PFSK-1 (cell line): ENCODE data around the gene ZBTB32.

ENCODE experiments used
- FOXP2 ChIP-seq: optimal IDR thresholded peaks from 2 replicates; pipeline ENCODE3; 2011; ENCODE audit warnings: borderline replicate concordance, control low read depth, inconsistent platforms; ENCODE audit not compliant: insufficient read depth; ENCODE audit errors: extremely low read length, extremely low read depth
- POLR2AphosphoS5 ChIP-seq: IDR thresholded peaks from 2 replicates; pipeline ENCODE4 v1.6.1; 2012; ENCODE audit warnings: low read depth, mild to moderate bottlenecking, control low read depth, low read length, moderate library complexity
- SIN3A ChIP-seq: IDR thresholded peaks from 2 replicates; pipeline ENCODE4 v1.6.1; 2012; ENCODE audit warnings: mild to moderate bottlenecking, low read length, moderate library complexity, borderline replicate concordance; ENCODE audit not compliant: insufficient read depth
- TAF1 ChIP-seq: IDR thresholded peaks from 2 replicates; pipeline ENCODE4 v1.6.1; 2012; ENCODE audit warnings: low read length, control low read depth, borderline replicate concordance; ENCODE audit not compliant: insufficient read depth
- TF ChIP-seq, protein P1 (sequence below), 2 experiments: IDR thresholded peaks; 2 replicates each; pipeline versions ENCODE4 v1.6.1 to v1.8.0; 2011 to 2012; ENCODE audit warnings: low read depth in 2 of 2, low read length in 2 of 2, control low read depth in 1 of 2, inconsistent platforms in 1 of 2, mild to moderate bottlenecking in 1 of 2, moderate library complexity in 1 of 2; ENCODE audit not compliant: insufficient read depth in 1 of 2

DNA sequence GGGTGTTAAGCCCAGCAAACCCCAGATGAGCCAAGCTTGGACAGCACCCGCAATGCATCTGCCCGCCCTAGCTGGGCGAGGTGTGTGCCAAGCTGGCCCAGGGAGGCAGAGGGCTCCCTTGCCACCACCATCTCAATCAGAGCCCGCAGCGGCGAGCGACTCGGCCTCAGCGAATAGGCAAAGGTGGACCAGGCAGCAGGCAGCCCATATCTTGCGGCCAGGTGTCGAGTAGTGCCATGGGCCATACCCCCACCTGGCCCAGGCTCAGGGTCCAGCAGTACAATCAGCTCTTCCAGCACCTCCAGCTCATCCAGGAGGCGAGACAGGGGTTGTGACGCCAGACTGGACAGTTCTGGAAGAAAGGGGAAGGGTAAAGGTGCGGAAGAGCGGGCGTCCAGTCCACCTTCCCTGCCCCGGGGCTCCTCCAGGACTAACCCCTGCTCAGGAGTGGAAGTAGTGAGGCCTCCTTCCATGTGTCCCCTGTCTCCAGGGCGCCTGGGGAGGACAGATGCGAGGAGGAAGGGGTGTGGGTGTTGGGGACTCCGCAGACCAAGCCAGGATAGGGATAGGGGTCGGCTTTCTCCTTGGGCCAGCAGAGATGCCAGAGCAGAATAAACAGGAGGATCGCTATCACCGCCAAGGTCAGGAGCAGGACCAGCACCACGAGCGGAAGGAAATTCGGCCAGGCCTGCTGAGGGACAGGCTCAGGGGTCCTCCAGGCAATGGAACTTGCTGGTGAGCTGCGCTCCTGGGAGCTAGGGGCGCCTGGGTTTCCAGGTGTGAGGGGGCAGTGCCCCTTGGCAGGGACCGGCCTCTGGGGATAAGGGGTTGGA lies 35.1 kb downstream of the ZBTB32 start:
- no peak for TF ChIP-seq TAF1
- peak; percentile 11 for TF ChIP-seq POLR2AphosphoS5
- TF ChIP-seq, protein P1, sequence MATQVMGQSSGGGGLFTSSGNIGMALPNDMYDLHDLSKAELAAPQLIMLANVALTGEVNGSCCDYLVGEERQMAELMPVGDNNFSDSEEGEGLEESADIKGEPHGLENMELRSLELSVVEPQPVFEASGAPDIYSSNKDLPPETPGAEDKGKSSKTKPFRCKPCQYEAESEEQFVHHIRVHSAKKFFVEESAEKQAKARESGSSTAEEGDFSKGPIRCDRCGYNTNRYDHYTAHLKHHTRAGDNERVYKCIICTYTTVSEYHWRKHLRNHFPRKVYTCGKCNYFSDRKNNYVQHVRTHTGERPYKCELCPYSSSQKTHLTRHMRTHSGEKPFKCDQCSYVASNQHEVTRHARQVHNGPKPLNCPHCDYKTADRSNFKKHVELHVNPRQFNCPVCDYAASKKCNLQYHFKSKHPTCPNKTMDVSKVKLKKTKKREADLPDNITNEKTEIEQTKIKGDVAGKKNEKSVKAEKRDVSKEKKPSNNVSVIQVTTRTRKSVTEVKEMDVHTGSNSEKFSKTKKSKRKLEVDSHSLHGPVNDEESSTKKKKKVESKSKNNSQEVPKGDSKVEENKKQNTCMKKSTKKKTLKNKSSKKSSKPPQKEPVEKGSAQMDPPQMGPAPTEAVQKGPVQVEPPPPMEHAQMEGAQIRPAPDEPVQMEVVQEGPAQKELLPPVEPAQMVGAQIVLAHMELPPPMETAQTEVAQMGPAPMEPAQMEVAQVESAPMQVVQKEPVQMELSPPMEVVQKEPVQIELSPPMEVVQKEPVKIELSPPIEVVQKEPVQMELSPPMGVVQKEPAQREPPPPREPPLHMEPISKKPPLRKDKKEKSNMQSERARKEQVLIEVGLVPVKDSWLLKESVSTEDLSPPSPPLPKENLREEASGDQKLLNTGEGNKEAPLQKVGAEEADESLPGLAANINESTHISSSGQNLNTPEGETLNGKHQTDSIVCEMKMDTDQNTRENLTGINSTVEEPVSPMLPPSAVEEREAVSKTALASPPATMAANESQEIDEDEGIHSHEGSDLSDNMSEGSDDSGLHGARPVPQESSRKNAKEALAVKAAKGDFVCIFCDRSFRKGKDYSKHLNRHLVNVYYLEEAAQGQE (IDR thresholded peaks at IDR 0.05; ENCODE audit: insufficient read depth in 1 of 2, low read depth in 2 of 2, low read length in 2 of 2): no peak
- TF ChIP-seq SIN3A: no peak
- TF ChIP-seq FOXP2: no peak
